ENCODE results near the gene ZNF750. TPM values are rescaled to one million over a fixed set of nuclear protein-coding genes. Genes with fewer than 3 reads are reported as not detected.

ZNF750 gene
- total RNA-seq, 2 experiments from 2014 or later = not detected

GRCh38 chr17:82800885-82801284, 38.9 kb downstream of the ZNF750 start:
- POLR2A ChIA-PET = no interaction called here
- intact Hi-C loops (cut with DNase I, micrococcal nuclease) = no loop called here
- Histone ChIP-seq H3K4me3 (ENCODE audit: low read length) (no peak overlapping the region), H3K27ac (ENCODE audit: low read depth in 1 of 2, low read length in 2 of 2) (no peak overlapping the region), H3K9me3 (ENCODE audit: control insufficient read depth in 1 of 2, insufficient read depth in 1 of 2, low read length in 2 of 2) (no peaks in the 10 kb centered on the region), H3K36me3 (ENCODE audit: insufficient read depth, low read length) (peaks cover 22% of the 10 kb centered on the region), H3K27me3 (ENCODE audit: control insufficient read depth in 1 of 2, insufficient read depth in 2 of 2, low read length in 2 of 2) (no peaks in the 10 kb centered on the region), H3K4me1 (ENCODE audit: insufficient read depth, low read length) (no peaks in the 10 kb centered on the region)
- no peaks in the 10 kb centered on the region for H3K27me3 Mint-ChIP-seq
- H3K4me1 Mint-ChIP-seq (ENCODE audit: low read depth) = no peaks in the 10 kb centered on the region
- H3K27ac Mint-ChIP-seq = no peak overlapping the region
- CTCF ChIA-PET = no interaction called here
- no peak for DNase-seq
- H3K9me3 Mint-ChIP-seq = no peaks in the 10 kb centered on the region
- ATAC-seq (ENCODE audit: poor library complexity) = no peak
- H3K4me3 Mint-ChIP-seq = no peak overlapping the region
- H3K36me3 Mint-ChIP-seq (ENCODE audit: low read depth) = peaks cover 45% of the 10 kb centered on the region
- TF ChIP-seq CTCF (IDR thresholded peaks at IDR 0.05) = no peak

GRCh38 chr17:82799591-82799990, 40.2 kb downstream of the ZNF750 start:
- H3K9me3 Mint-ChIP-seq = no peaks in the 10 kb centered on the region
- H3K27ac Mint-ChIP-seq = no peak overlapping the region
- ChIA-PET CTCF (no interaction called here), POLR2A (no interaction called here)
- Histone ChIP-seq H3K4me1 (ENCODE audit: insufficient read depth, low read length) (no peaks in the 10 kb centered on the region), H3K27ac (ENCODE audit: low read depth in 1 of 2, low read length in 2 of 2) (no peak overlapping the region), H3K36me3 (ENCODE audit: insufficient read depth, low read length) (peaks cover 17% of the 10 kb centered on the region), H3K4me3 (ENCODE audit: low read length) (no peak overlapping the region), H3K9me3 (ENCODE audit: control insufficient read depth in 1 of 2, insufficient read depth in 1 of 2, low read length in 2 of 2) (no peaks in the 10 kb centered on the region), H3K27me3 (ENCODE audit: control insufficient read depth in 1 of 2, insufficient read depth in 2 of 2, low read length in 2 of 2) (no peaks in the 10 kb centered on the region)
- H3K4me3 Mint-ChIP-seq = no peak overlapping the region
- no peaks in the 10 kb centered on the region for H3K27me3 Mint-ChIP-seq
- intact Hi-C loops (cut with DNase I, micrococcal nuclease) = no loop called here
- ATAC-seq (ENCODE audit: poor library complexity) (no peak), DNase-seq (no peak)
- TF ChIP-seq CTCF (IDR thresholded peaks at IDR 0.05) = no peak
- H3K4me1 Mint-ChIP-seq (ENCODE audit: low read depth) = no peaks in the 10 kb centered on the region
- peaks cover 45% of the 10 kb centered on the region for H3K36me3 Mint-ChIP-seq (ENCODE audit: low read depth)

GRCh38 chr17:82798752-82799151, 41.1 kb downstream of the ZNF750 start:
- ChIA-PET CTCF (no interaction called here), POLR2A (no interaction called here)
- no peaks in the 10 kb centered on the region for H3K4me1 Mint-ChIP-seq (ENCODE audit: low read depth)
- Histone ChIP-seq H3K4me3 (ENCODE audit: low read length) (no peak overlapping the region), H3K4me1 (ENCODE audit: insufficient read depth, low read length) (no peaks in the 10 kb centered on the region), H3K27ac (ENCODE audit: low read depth in 1 of 2, low read length in 2 of 2) (no peak overlapping the region), H3K27me3 (ENCODE audit: control insufficient read depth in 1 of 2, insufficient read depth in 2 of 2, low read length in 2 of 2) (no peaks in the 10 kb centered on the region), H3K36me3 (ENCODE audit: insufficient read depth, low read length) (peaks cover 17% of the 10 kb centered on the region), H3K9me3 (ENCODE audit: control insufficient read depth in 1 of 2, insufficient read depth in 1 of 2, low read length in 2 of 2) (no peaks in the 10 kb centered on the region)
- DNase-seq (no peak), ATAC-seq (ENCODE audit: poor library complexity) (no peak)
- H3K4me3 Mint-ChIP-seq = no peak overlapping the region
- H3K27ac Mint-ChIP-seq = no peak overlapping the region
- peaks cover 45% of the 10 kb centered on the region for H3K36me3 Mint-ChIP-seq (ENCODE audit: low read depth)
- no peaks in the 10 kb centered on the region for H3K27me3 Mint-ChIP-seq
- TF ChIP-seq CTCF (IDR thresholded peaks at IDR 0.05) = no peak
- H3K9me3 Mint-ChIP-seq = no peaks in the 10 kb centered on the region
- intact Hi-C loops (cut with DNase I, micrococcal nuclease) = no loop called here

Measured in CD4-positive, alpha-beta T cell (primary cell).